Activated CD8-positive, alpha-beta memory T cell treated with anti-CD3 and anti-CD28 coated beads, Interleukin-2, amount 10 ng/mL, durations not matched to agents 7 days and 5 days (primary cell): ENCODE data around the gene FOXA3. TPM values are rescaled to one million over a fixed set of nuclear protein-coding genes. Genes with fewer than 3 reads are reported as not detected.

Source experiments
- ATAC-seq: fragments of 150-1000 bp; cut with Tn5 transposase; one replicate; pipeline ENCODE4 v1.10.0; 2021; ENCODE audit warnings: moderate library complexity
- CTCF ChIA-PET: fragments of 350-600 bp; sonication (Branson Sonifier 250); formaldehyde crosslinking; loops from one replicate; lab custom pipeline; 2021; ENCODE audit warnings: antibody characterized with exemption; lab: Charles Lee
- DNase-seq: peaks from one replicate; pipeline ENCODE4 v3.0.0-alpha.2; 2020
- H3K27ac Mint-ChIP-seq: one replicate; pipeline ENCODE4 v1.8.0; 2021; ENCODE audit warnings: mild to moderate bottlenecking, mixed read lengths
- H3K27me3 Mint-ChIP-seq: one replicate; pipeline ENCODE4 v1.8.0; 2021; ENCODE audit warnings: mixed read lengths
- H3K36me3 Mint-ChIP-seq: one replicate; pipeline ENCODE4 v1.8.0; 2021; ENCODE audit warnings: mild to moderate bottlenecking, mixed read lengths
- H3K4me1 Mint-ChIP-seq: one replicate; pipeline ENCODE4 v1.8.0; 2021; ENCODE audit warnings: mixed read lengths
- H3K4me3 Mint-ChIP-seq: one replicate; pipeline ENCODE4 v1.8.0; 2021; ENCODE audit warnings: mild to moderate bottlenecking, moderate library complexity, mixed read lengths
- H3K9me3 Mint-ChIP-seq: one replicate; pipeline ENCODE4 v1.8.0; 2022; ENCODE audit warnings: low read depth, mixed read lengths
- total RNA-seq, 2 experiments: library from RNA; stranded (reverse); gene quantifications; one replicate each; pipeline ENCODE4 v1.2.3, GENCODE V29; 2021

Gene FOXA3
- total RNA-seq, 2 experiments from 2014 or later, result 0.14 TPM; not detected in 1

DNA sequence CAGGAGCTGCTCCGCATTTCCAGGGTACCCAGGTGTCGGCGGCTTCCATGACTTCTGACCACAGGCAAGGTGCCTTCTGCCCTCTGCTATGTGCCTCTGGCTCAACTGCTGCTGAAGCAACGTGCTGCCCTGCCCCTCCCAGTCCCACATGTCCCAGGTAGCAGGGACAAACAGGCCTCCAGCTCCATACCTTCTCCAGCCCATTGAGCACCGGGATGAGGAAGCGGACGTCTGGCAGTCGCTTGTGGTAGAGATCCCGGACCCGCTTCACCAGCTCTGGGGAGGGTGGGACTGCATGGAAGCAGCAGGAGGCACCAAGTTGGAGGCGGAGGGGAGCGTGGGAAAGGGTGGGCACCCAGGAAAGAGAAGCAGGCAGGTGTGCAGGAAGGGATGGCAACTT lies 40.9 kb upstream of the FOXA3 start:
- CTCF ChIA-PET, result interaction anchor here (1.3 to 2.4 kb wide), 4 partner anchors 24 to 89 kb away, joined by 4 to 7 read pairs (median 5); partner anchors contain the start of gene SIX5
- Mint-ChIP-seq H3K27ac (no peak overlapping the region), H3K4me3 (no peak overlapping the region), H3K36me3 (peaks cover 9% of the 10 kb centered on the region), H3K4me1 (no peaks in the 10 kb centered on the region), H3K27me3 (no peaks in the 10 kb centered on the region), H3K9me3 (no peaks in the 10 kb centered on the region)
- no peak for ATAC-seq
- no peak for DNase-seq

DNA sequence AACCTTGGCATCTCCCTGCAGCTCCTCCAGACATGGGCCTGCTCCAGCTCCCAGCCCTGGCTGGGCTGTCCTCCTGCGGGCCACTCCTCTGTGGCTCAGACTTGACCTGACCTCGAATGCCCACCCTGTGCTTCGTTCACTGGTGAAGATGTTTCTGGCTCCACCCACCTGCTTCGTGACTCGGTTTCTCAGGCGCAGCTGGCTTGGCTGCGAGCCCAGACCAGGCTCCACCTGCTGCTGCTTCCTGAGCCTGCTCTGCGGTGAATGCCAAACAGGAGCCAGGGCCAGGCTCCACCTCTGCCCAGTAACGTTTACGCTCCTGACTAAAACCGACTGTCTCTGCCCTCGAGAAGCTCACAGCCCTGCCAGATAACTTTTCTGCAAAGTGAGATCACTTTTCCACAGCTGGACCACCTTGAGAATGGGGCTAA lies 40.1 kb upstream of the FOXA3 start:
- Mint-ChIP-seq H3K36me3 (peaks cover 14% of the 10 kb centered on the region), H3K27ac (no peak overlapping the region), H3K9me3 (no peaks in the 10 kb centered on the region), H3K4me3 (no peak overlapping the region), H3K4me1 (no peaks in the 10 kb centered on the region), H3K27me3 (no peaks in the 10 kb centered on the region)
- ATAC-seq (no peak), DNase-seq (no peak)
- CTCF ChIA-PET, result interaction anchor here (1.6 to 2.4 kb wide), 2 partner anchors 25 to 55 kb away, joined by 6 to 7 read pairs; partner anchors contain the start of gene SIX5

- Mint-ChIP-seq H3K4me1 (no peaks in the 10 kb centered on the region), H3K36me3 (peaks cover 18% of the 10 kb centered on the region), H3K9me3 (no peaks in the 10 kb centered on the region), H3K4me3 (no peak overlapping the region), H3K27ac (no peak overlapping the region), H3K27me3 (no peaks in the 10 kb centered on the region)
- CTCF ChIA-PET, result interaction anchor here (1.6 to 3.4 kb wide), 3 partner anchors 8 to 55 kb away, joined by 6 to 24 read pairs (median 7); partner anchors contain the start of gene SIX5
- ATAC-seq (no peak), DNase-seq (no peak)
These were observed 39.4 kb upstream of the FOXA3 start for GRCh38 chr19:45824531-45825262.

DNA sequence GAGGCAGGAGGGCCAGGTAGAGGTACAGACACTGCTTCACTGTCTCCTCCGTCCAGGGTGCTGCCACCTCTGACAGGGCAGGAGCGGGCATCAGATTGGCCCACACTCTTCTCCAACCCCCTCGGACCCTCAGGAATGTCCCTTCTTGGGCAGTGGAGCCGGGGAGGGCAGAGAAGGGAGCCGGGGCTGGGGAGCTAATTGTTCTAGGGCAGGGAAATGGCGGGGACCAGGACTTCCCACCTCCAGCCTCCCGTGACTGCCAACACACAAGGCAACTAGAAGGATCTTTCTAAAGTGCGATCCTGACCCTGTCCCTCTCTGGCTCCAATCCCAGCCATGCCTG lies 38.9 kb upstream of the FOXA3 start:
- no peak for DNase-seq
- Mint-ChIP-seq H3K27me3 (no peaks in the 10 kb centered on the region), H3K9me3 (no peaks in the 10 kb centered on the region), H3K4me3 (no peak overlapping the region), H3K36me3 (peaks cover 18% of the 10 kb centered on the region), H3K4me1 (peaks cover 2% of the 10 kb centered on the region), H3K27ac (no peak overlapping the region)
- no peak for ATAC-seq
- CTCF ChIA-PET, result interaction anchor here (3.4 kb wide), 1 partner anchor 8 kb away, joined by 24 read pairs; no protein-coding TSS in a partner anchor

- Mint-ChIP-seq H3K4me1 (peaks cover 3% of the 10 kb centered on the region), H3K27ac (no peak overlapping the region), H3K36me3 (peaks cover 22% of the 10 kb centered on the region), H3K9me3 (no peaks in the 10 kb centered on the region), H3K27me3 (no peaks in the 10 kb centered on the region), H3K4me3 (no peak overlapping the region)
- DNase-seq (no peak), ATAC-seq (no peak)
- CTCF ChIA-PET, result interaction anchor here (1.3 to 3.4 kb wide), 2 partner anchors 9 to 59 kb away, joined by 3 to 24 read pairs; partner anchors contain the start of gene IRF2BP1
These were observed 37.9 kb upstream of the FOXA3 start for GRCh38 chr19:45825917-45826893.

GRCh38 chr19:45826934-45827333 lies 37.2 kb upstream of the FOXA3 start:
- H3K27ac Mint-ChIP-seq, result no peak overlapping the region
- CTCF ChIA-PET, result interaction anchor here (1.3 to 3.4 kb wide), 2 partner anchors 10 to 59 kb away, joined by 3 to 24 read pairs; partner anchors contain the start of gene IRF2BP1
- H3K4me3 Mint-ChIP-seq, result no peak overlapping the region
- no peak for ATAC-seq
- H3K36me3 Mint-ChIP-seq, result peaks cover 26% of the 10 kb centered on the region
- H3K27me3 Mint-ChIP-seq, result no peaks in the 10 kb centered on the region
- no peak for DNase-seq
- H3K9me3 Mint-ChIP-seq, result no peaks in the 10 kb centered on the region
- H3K4me1 Mint-ChIP-seq, result peaks cover 3% of the 10 kb centered on the region

DNA sequence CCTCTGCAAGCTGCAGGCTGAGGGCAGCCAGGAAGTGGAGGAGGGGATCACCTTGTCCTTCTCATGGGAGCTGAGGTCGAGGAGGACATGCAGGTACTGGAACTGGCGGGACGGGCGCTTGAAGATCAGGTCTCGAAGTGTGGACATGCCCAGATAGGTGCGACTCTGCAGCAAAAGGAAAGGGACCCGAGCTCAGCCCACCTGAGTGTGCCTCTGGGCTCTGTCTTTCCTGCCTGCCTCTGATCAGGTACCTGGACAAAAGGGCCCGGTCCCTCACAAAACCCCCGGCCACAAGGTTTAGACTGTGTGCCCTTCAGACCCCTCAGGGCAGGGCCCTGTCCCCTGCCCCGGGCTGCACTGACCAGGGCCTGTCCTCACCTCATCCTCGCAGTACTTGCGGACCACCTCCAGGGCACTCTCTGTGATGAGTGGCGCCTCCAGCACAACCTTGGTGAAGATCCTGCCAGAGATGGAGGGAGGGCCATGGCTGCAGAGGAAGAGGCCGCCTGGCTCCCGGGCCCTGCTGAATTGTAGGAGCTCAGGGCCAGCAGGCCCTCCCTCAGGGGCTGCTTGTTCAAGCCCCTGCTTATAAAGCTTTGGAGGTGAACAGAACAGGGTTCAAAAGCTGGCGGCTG lies 36.5 kb upstream of the FOXA3 start:
- Mint-ChIP-seq H3K9me3 (no peaks in the 10 kb centered on the region), H3K27me3 (no peaks in the 10 kb centered on the region), H3K36me3 (peaks cover 30% of the 10 kb centered on the region), H3K4me1 (peaks cover 3% of the 10 kb centered on the region), H3K27ac (no peak overlapping the region), H3K4me3 (no peak overlapping the region)
- DNase-seq, result no peak
- CTCF ChIA-PET, result interaction anchor here (1.0 to 3.4 kb wide), 3 partner anchors 11 to 58 kb away, joined by 4 to 24 read pairs (median 5); partner anchors contain the start of gene SIX5
- ATAC-seq, result no peak

- Mint-ChIP-seq H3K4me3 (no peak overlapping the region), H3K27me3 (no peaks in the 10 kb centered on the region), H3K9me3 (no peaks in the 10 kb centered on the region), H3K36me3 (peaks cover 30% of the 10 kb centered on the region), H3K27ac (no peak overlapping the region), H3K4me1 (peaks cover 3% of the 10 kb centered on the region)
- DNase-seq, result no peak
- ATAC-seq, result no peak
- CTCF ChIA-PET, result interaction anchor here (1.6 to 1.9 kb wide), 2 partner anchors 12 to 29 kb away, joined by 4 to 6 read pairs; no protein-coding TSS in a partner anchor
These were observed 35.6 kb upstream of the FOXA3 start for GRCh38 chr19:45828523-45828922.

DNA sequence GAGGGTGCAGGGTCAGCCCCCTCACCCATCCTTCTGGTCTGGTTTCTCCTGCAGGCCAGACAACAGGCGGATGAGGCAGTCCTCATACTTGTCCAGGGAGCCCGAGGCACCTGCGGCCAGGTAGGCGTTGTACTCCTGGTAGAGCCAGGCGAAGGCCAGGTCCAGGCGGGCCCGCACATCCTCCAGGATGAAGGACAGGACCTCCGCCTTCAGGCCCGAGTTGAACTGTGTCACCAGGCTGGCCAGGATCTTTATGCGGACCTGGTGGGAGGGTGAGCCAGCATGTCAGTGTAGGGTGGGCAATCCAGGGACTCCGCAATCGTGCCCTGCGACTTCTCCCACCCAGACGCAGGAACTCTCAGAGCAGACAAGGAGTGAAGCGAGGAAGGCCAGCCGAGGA lies 35.2 kb upstream of the FOXA3 start:
- H3K27me3 Mint-ChIP-seq, result no peaks in the 10 kb centered on the region
- H3K27ac Mint-ChIP-seq, result no peak overlapping the region
- peaks cover 3% of the 10 kb centered on the region for H3K4me1 Mint-ChIP-seq
- H3K4me3 Mint-ChIP-seq, result no peak overlapping the region
- no peaks in the 10 kb centered on the region for H3K9me3 Mint-ChIP-seq
- peaks cover 32% of the 10 kb centered on the region for H3K36me3 Mint-ChIP-seq
- ATAC-seq, result no peak
- CTCF ChIA-PET, result interaction anchor here (1.6 to 1.9 kb wide), 2 partner anchors 12 to 30 kb away, joined by 4 to 6 read pairs; no protein-coding TSS in a partner anchor
- no peak for DNase-seq

- no peak overlapping the region for H3K27ac Mint-ChIP-seq
- ATAC-seq, result no peak
- no peak for DNase-seq
- H3K27me3 Mint-ChIP-seq, result no peaks in the 10 kb centered on the region
- H3K9me3 Mint-ChIP-seq, result no peaks in the 10 kb centered on the region
- no peak overlapping the region for H3K4me3 Mint-ChIP-seq
- H3K4me1 Mint-ChIP-seq, result peaks cover 3% of the 10 kb centered on the region
- peaks cover 54% of the 10 kb centered on the region for H3K36me3 Mint-ChIP-seq
- CTCF ChIA-PET, result interaction anchor here (0.6 to 1.1 kb wide), 3 partner anchors 18 to 505 kb away, joined by 3 to 8 read pairs (median 3); partner anchors contain the start of gene SIX5
These were observed 29.2 kb upstream of the FOXA3 start for GRCh38 chr19:45834970-45835369.

GRCh38 chr19:45842198-45842597 lies 21.9 kb upstream of the FOXA3 start:
- no peak for DNase-seq
- Mint-ChIP-seq H3K27ac (no peak overlapping the region), H3K4me1 (no peaks in the 10 kb centered on the region), H3K36me3 (peaks cover 71% of the 10 kb centered on the region), H3K9me3 (no peaks in the 10 kb centered on the region), H3K4me3 (no peak overlapping the region), H3K27me3 (no peaks in the 10 kb centered on the region)
- ATAC-seq, result no peak
- CTCF ChIA-PET, result interaction anchor here (1.2 to 1.3 kb wide), 2 partner anchors 25 to 72 kb away, joined by 4 read pairs; no protein-coding TSS in a partner anchor

DNA sequence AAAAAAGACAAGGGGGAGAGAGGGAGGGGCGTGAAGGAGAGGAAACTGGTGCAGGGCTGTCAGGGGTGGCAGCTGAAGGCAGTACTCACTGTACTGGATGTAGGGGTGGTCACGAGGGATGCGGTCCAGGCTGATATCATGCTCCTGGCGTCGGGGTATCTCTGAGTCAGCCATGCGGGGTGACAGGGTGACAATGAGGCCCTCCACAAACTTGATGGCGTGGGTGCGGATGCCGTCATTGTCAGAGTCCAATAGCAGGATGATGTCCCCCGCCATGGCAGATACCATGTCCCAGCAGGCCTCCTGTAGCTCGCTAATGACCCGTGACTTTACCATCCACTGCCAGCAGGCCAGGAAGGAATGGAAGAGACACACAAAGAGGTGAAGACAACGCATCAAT lies 16.5 kb upstream of the FOXA3 start:
- Mint-ChIP-seq H3K4me3 (no peak overlapping the region), H3K9me3 (no peaks in the 10 kb centered on the region), H3K36me3 (peaks cover 53% of the 10 kb centered on the region), H3K27ac (no peak overlapping the region), H3K4me1 (no peaks in the 10 kb centered on the region), H3K27me3 (no peaks in the 10 kb centered on the region)
- DNase-seq (no peak), ATAC-seq (no peak)
- CTCF ChIA-PET, result interaction anchor here (1.6 kb wide), 1 partner anchor 16 kb away, joined by 6 read pairs; the partner anchor contains the start of gene SYMPK
